CD4-positive, alpha-beta T cell treated with Interleukin-15 for 4 hours (primary cell): ENCODE results near the gene ADGRB2.

Experiments
- DNase-seq: peaks from one replicate; pipeline ENCODE4 v3.0.0-alpha.2; 2020; ENCODE audit warnings: low spot score

ADGRB2 gene

GRCh38 chr1:31762323-31762722, 1.8 kb downstream of the ADGRB2 start:
- DNase-seq = no peak

DNA sequence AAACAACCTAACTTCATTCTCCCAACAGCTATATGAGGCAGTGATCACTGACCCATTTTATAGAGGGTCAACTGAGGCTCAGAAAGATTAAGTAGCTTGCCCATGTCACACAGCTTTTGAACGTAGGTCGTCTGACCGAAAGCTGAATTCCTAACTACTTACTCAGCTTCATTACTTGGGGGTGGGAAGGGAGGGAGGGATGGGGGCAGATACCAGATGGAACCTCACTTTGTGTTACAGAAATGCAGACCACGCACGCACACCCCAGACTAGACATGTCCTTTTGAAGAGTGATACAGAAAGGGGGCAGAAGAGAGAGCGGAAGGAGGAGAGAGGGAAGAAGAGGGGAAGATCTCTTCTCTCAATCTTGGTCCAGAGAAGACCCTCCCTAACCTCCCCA, 2.3 kb downstream of the ADGRB2 start:
- no peak for DNase-seq

- peak; percentile 76 for DNase-seq
Measured at GRCh38 chr1:31760471-31761470, 3.4 kb downstream of the ADGRB2 start.

DNA sequence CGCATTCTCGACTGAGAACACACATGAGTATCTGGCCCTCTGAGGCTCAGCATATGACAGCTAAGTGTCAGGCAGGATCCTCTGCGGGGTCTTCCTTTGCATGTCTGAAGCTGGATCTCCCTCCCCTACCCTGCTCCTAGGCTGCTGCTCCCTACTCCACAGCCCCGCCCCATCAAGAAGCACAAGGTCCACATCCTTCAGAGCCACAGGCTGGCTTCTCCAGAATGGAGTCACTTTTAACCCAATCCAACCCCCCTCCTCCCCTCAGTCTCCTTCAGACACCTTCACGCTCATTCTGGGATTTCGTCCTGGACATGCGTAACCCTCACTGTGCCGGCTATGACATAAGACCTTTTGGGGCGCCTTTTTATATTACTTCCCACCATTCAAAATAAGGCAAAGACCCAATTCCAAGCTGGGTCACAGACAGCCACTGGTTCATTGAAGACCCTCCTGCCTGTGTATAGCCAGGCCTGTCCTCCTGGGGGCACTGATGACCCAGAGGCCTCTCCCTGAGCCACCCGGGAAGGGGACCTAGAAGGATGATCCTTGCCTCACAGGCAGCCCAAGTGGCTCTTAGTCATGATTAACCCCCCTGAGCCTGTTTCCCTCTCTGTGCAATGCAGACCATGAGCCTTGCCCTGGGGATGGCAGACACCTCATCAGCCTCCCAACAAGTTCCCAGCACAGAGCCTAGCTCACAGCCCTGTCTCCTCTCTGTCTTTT, 4.7 kb downstream of the ADGRB2 start:
- DNase-seq = no peak

DNA sequence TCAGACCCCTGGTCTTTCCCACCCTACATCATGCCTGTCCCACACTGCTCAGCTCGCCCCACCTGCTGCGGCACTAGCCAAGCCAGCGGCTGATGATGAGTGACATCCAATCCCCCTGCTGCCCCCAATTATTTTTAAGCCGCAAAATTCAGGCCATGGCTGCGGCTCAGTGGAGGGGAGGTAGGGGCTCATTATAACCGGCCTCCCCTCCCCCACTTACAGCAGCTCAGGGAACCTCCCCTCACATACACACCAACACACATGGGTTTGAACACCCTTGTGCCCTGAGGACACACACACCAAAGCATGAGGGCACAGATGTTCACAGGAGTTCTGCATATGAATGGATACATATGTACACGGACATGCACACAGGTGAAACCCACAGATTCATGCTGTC, 5.3 kb downstream of the ADGRB2 start:
- DNase-seq = no peak

DNA sequence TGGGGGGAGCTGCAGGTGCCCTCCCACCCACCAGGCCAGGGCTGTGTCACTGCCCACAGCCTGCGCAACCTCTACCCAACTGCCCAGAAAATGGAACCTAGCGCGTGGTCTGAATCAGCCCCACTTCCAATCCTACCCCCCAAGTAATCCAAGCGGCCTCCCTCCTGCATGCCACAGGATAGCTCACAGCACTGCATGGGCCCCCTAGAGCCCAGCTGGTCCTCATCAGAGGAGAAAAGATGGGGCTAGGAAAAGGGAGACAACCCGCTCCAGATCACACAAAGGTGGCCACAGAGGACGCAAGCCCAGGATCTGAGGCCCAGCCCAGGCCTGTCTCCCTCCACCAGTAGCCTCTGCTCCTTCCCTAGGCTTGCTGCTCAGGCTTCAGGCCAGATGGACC, 6.2 kb downstream of the ADGRB2 start:
- DNase-seq = no peak

- no peak for DNase-seq
Measured at GRCh38 chr1:31757204-31757679, 6.9 kb downstream of the ADGRB2 start.

GRCh38 chr1:31756578-31756977, 7.6 kb downstream of the ADGRB2 start:
- no peak for DNase-seq

DNA sequence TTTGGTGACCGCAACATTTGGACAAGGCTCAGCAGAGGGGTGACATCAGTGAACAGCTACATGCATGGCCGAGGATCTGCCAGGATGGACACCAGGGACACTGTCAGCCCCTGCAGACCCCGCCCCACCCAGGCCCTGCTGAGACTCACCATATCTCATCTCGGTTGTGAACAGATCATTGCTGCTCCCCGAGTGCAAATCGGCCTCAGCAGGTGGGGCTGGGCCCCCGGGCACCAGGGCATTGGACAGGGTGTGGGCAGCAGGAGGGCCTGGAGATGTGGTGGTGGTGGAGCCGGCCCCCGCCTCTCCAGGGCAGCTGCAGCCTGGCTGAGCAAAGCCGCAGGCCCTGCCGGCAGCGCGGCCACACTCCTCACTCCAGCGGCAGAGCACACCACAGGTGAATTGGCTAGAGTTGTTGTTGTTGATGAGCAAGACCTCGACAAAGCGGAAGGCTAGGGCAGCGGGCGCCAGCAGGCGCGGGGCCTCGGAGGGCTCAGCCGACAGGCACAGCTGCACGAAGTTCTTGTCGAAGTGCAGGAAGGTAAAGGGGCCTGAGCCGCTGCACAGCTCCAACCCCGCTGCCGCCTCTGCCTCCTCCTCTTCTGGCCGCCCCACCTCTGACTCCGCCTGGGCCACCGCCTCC, 8.2 kb downstream of the ADGRB2 start:
- DNase-seq = no peak

DNA sequence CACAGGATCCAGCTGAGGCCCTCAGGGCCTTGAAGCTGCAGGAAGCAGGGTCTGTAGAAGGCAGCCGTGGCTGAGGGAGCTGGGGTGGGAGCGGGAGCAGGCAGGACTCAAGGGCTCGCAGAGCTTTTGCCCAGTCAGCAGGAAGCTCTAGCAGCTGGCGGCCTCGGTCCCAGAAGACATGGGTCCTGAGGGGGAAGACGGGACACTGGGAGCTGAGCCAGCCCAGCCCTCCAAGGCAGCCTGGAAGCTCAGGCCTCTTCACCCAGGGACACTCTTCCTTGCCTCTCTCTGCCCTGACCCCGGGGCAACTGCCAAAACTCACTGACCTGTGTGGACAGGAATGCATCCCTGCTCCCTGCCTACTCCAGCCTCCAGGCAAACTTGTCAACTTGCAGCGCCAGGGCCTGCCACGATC, 8.9 kb downstream of the ADGRB2 start:
- no peak for DNase-seq

GRCh38 chr1:31754397-31754796, 9.7 kb downstream of the ADGRB2 start:
- no peak for DNase-seq

- DNase-seq = no peak
Measured at GRCh38 chr1:31753707-31754349, 10.3 kb downstream of the ADGRB2 start.

DNA sequence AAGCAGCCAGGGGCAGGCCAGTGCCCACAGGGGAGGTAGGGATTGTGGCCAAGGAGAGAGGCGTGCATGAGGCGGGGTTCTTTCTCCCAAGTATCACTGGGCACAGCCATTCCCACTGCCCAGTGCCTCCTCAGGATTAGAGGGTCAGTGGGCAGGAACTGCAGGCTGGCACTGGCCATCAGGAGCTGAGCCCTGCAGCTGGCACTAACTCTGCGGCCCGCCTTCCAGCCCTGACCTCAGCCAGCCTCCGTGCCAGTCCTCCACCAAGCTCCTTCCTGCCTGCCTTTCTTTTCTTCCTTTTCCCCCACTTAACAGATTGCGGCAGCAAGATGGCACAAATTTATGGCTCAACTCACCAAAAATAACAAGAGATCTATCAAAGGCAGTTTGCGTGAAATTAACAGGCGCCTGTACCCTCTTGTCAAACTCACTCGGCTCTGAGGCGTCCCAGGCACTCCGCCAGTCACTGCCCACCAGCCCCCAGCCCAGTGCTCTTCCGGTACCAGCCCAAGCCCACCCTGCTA, 11.1 kb downstream of the ADGRB2 start:
- no peak for DNase-seq

- no peak for DNase-seq
Measured at GRCh38 chr1:31752258-31752657, 11.9 kb downstream of the ADGRB2 start.

GRCh38 chr1:31751822-31752241, 12.3 kb downstream of the ADGRB2 start:
- no peak for DNase-seq

DNA sequence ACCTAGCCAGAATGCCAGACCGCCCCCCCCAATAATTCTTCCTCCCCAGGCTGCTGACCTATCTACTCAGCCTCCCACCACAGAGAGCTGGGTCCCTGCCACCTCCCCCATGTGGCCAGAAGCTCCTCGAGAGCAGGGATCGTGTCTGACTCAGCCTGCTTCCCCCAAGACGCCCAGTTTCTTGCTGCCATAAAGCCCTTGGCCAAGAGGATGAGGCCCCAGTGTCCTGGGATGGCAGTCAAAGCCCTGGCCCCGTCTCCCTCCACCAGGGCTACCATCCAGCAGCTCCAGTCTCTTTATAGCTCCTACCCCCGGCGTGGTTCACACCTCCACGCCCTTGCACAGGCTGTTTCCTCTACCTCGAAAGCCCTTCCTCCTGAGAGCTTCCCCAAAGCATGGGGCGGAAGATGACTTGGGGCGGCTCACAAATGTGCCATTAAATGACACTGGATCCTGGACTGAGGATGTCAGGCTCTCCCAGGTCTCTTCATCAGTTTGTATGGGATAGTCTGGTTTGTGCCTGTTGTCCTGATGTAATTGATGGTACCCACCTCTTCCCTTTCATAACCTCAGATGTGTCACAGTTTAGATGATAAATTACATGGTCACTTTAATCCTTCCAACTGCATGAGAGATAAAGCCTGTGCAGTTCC, 13.2 kb downstream of the ADGRB2 start:
- DNase-seq = peak; percentile 45

DNA sequence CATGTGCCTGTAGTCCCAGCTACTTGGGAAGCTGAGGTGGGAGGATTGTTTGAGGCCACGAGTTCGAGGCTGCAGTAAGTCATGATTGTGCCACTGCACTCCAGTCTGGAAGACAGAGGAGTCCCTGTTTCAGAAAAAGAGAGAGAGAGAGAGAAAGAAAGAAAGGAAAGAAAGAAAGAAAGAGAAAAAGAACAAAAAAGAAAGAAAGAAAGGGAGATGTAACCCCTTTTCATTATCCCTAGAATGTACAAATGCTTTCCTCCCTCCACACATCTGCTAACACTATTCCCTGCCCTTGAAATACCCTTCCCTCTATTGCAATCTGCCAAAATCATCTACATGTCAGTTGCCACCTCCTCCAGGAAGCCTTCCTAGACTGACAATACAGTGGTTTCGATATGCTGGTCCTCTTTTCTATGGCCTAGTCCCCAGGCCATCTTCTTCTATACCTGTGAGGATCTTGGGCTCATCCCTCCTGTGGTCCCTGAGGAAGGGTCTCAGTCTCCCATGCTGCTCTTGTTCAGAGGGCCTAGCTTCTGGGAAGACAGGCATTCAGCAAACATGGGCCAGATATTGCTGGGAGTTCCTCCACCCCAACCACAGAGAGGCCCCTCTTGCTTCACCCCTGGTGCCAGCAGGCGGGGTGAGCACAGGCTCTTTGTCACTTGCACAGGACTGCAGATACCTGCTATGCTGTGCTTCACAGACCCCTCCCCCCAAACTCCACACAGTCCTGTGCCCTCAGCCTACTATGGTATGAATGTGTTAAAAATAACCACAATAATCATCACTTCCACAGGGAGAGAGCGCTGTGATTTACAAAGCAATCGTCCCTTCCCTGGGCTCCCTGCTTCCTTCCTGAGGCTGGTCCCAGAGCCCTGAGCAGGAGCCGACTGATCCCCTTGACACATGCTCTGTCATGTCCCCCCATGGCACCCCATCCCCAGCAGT, 14.1 kb downstream of the ADGRB2 start:
- DNase-seq = no peak

- DNase-seq = no peak
Measured at GRCh38 chr1:31748365-31748764, 15.8 kb downstream of the ADGRB2 start.

- DNase-seq = no peak
Measured at GRCh38 chr1:31747304-31747703, 16.8 kb downstream of the ADGRB2 start.

GRCh38 chr1:31746687-31747086, 17.5 kb downstream of the ADGRB2 start:
- no peak for DNase-seq
